Gastrocnemius medialis (tissue), 4 donors: Measurements from ENCODE around the gene IQGAP3. TPM values are rescaled to one million over a fixed set of nuclear protein-coding genes. Genes with fewer than 3 reads are reported as not detected.
"Not testable (repeated sequence)": the region's sequence is repeated elsewhere in the genome, so short reads cannot be mapped to it uniquely, and the experiment has no call there.

Experiments
- ATAC-seq, 2 donors: fragments of 150-250 bp; one replicate each; pipeline ENCODE4 v1.9.1; 2016
- DNase-seq, 2 donors: peaks; one replicate each; pipeline ENCODE4 v3.0.0-alpha.2; 2019
- H3K27ac ChIP-seq, 4 donors: fragments of 200-600 bp; sonication (generic); 1 replicate in 1 of 4; 2 replicates in 3 of 4; pipeline ENCODE4 v1.5.1; 2016 to 2018; ENCODE audit warnings: mild to moderate bottlenecking in 2 of 4, moderate library complexity in 1 of 4
- H3K27me3 ChIP-seq, 3 donors: fragments of 200-600 bp; sonication (generic) in 2 of 3; 1 replicate in 1 of 3; 2 replicates in 2 of 3; pipeline versions ENCODE4 v1.5.1 to v1.6.0; 2016 to 2019; ENCODE audit warnings: mild to moderate bottlenecking in 1 of 3, moderate library complexity in 1 of 3
- H3K36me3 ChIP-seq, 2 donors: fragments of 200-600 bp; sonication (generic) in 1 of 2; one replicate each; pipeline ENCODE4 v1.5.1; 2017 to 2018
- H3K4me1 ChIP-seq, 2 donors: fragments of 200-600 bp; sonication (generic) in 1 of 2; one replicate each; pipeline ENCODE4 v1.5.1; 2016 to 2017; ENCODE audit warnings: mild to moderate bottlenecking in 2 of 2
- H3K4me3 ChIP-seq, 4 donors: fragments of 200-600 bp; sonication (generic) in 3 of 4; 1 replicate in 1 of 4; 2 replicates in 3 of 4; pipeline ENCODE4 v1.5.1; 2016 to 2019; ENCODE audit warnings: mild to moderate bottlenecking in 2 of 4
- H3K9me3 ChIP-seq, 3 donors: fragments of 200-600 bp; sonication (generic) in 2 of 3; 1 replicate in 1 of 3; 2 replicates in 2 of 3; pipeline ENCODE4 v1.5.1; 2016 to 2019
- CTCF ChIP-seq, 5 experiments: fragments of 450-650 bp in 3 of 5; fragments of 200-600 bp in 2 of 5; sonication (generic) in 2 of 5; IDR thresholded peaks in 4 of 5; conservative IDR thresholded peaks in 1 of 5; 1 replicate in 4 of 5; 2 replicates in 1 of 5; pipeline ENCODE4 v1.5.1; 2016 to 2019; ENCODE audit warnings: antibody characterized with exemption in 5 of 5, mild to moderate bottlenecking in 3 of 5, moderate library complexity in 3 of 5
- POLR2A ChIP-seq, 2 donors: fragments of 450-650 bp; IDR thresholded peaks; one replicate each; pipeline ENCODE4 v1.6.1; 2017; ENCODE audit warnings: antibody characterized with exemption in 2 of 2, mild to moderate bottlenecking in 2 of 2, moderate library complexity in 2 of 2
- in situ Hi-C, 4 donors: fragments of 200-750 bp; cut with MboI; loops; one replicate each; pipeline versions ENCODE4 v1.15.0 to v1.8.0; 2017; ENCODE audit warnings: low sequenced_read_pairs in 4 of 4
- intact Hi-C: fragments of 100-400 bp; cut with DNase I; formaldehyde crosslinking; loops from one replicate; pipeline ENCODE4 v1.15.1; 2023; ENCODE audit warnings: low total_unique reads
- total RNA-seq, 4 donors: library from RNA; depleted of rRNA; stranded (reverse); fragments of >200 nt; gene quantifications; one replicate each; pipeline versions ENCODE4 v1.1.0 to v1.2.3, GENCODE V29; 2016

The IQGAP3 gene
- total RNA-seq, 4 donors from 2014 or later, result 0.20 to 0.55 TPM; not detected in 2

GRCh38 chr1:156616463-156616862, 44.1 kb upstream of the IQGAP3 start:
- Histone ChIP-seq H3K4me1 (peaks cover 0 to 7% of the 10 kb centered on the region in 2 donors), H3K27me3 (peaks cover 8 to 14% (median 10%) of the 10 kb centered on the region in 3 donors), H3K36me3 (no peaks in the 10 kb centered on the region), H3K4me3 (no peak overlapping the region), H3K27ac (peak overlapping the region in 3 of 4 donors; percentile 27 to 68 (median 58)), H3K9me3 (no peaks in the 10 kb centered on the region)
- intact Hi-C loops, result no loop called here
- in situ Hi-C loops, result loop anchor here in 1 of 4 donors (10.0 kb wide), 1 partner anchor 232 kb away; no protein-coding TSS in a partner anchor
- peak in 1 of 2 donors; percentile 13 for TF ChIP-seq POLR2A (IDR thresholded peaks at IDR 0.05)
- TF ChIP-seq CTCF (IDR thresholded peaks at IDR 0.05 in 4 of 5, conservative IDR thresholded peaks at IDR 0.05 in 1 of 5), result peak in 1 of 5 experiments; percentile 10
- ATAC-seq, result peak; percentile 52 to 64
- DNase-seq, result peak in 1 of 2 donors; percentile 22

DNA sequence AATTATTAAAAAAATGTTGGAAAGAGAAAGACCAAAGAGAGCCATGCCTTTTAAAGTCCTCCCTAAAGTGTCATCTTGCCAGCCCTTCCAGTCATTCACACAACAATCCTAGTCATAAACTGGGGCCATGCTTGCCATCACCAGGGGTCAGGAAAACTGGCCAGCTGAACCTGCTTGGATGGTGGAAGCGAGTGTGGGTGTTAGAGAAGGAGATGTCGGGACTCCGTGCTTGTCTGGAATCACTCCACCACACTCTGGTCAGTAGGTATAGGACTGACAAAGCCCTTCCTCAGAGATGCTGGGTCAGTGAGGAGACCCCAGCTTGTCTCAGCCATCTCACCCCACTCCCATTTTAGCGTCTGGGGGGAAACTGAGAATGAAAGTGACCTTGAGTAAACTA, 43.6 kb upstream of the IQGAP3 start:
- no peak for TF ChIP-seq POLR2A (IDR thresholded peaks at IDR 0.05)
- no peak for TF ChIP-seq CTCF (IDR thresholded peaks at IDR 0.05 in 4 of 5, conservative IDR thresholded peaks at IDR 0.05 in 1 of 5)
- Histone ChIP-seq H3K27ac (peak overlapping the region; percentile 45 to 66 (median 56)), H3K36me3 (no peaks in the 10 kb centered on the region), H3K4me1 (peaks cover 0 to 7% of the 10 kb centered on the region in 2 donors), H3K4me3 (no peak overlapping the region), H3K9me3 (no peaks in the 10 kb centered on the region), H3K27me3 (peaks cover 8 to 11% (median 10%) of the 10 kb centered on the region in 3 donors)
- DNase-seq (no peak), ATAC-seq (no peak)
- intact Hi-C loops (no loop called here), in situ Hi-C loops (loop anchor here in 1 of 4 donors (10.0 kb wide), 1 partner anchor 231 kb away; no protein-coding TSS in a partner anchor)

DNA sequence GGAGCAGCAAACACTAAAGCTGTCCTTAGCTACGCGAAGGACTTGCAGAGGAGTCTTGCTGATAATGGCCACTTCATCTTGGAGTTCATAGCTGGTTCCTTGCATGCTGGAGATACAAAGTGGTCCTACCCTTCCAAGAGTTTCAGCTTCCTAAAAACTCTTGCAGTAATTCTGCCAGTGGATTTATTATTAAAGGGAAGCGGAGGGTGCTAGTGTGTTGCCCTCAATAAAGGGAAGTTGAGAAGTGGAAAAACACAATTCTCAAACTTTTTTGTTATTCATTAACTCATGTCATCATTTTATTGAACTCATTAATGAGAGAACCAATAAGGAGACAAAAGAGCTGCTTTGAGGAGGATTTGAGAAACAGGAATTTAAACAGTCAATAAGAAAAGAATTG, 40.3 kb upstream of the IQGAP3 start:
- intact Hi-C loops, result no loop called here
- no peak overlapping the region for H3K27ac ChIP-seq
- ATAC-seq, result no peak
- in situ Hi-C loops, result loop anchor here in 1 of 4 donors (10.0 kb wide), 1 partner anchor 228 kb away; no protein-coding TSS in a partner anchor
- TF ChIP-seq POLR2A (IDR thresholded peaks at IDR 0.05), result no peak
- no peak overlapping the region for H3K4me3 ChIP-seq
- H3K9me3 ChIP-seq, result no peaks in the 10 kb centered on the region
- H3K36me3 ChIP-seq, result no peaks in the 10 kb centered on the region
- no peak for DNase-seq
- no peaks in the 10 kb centered on the region for H3K27me3 ChIP-seq
- peaks cover 0 to 7% of the 10 kb centered on the region in 2 donors for H3K4me1 ChIP-seq

DNA sequence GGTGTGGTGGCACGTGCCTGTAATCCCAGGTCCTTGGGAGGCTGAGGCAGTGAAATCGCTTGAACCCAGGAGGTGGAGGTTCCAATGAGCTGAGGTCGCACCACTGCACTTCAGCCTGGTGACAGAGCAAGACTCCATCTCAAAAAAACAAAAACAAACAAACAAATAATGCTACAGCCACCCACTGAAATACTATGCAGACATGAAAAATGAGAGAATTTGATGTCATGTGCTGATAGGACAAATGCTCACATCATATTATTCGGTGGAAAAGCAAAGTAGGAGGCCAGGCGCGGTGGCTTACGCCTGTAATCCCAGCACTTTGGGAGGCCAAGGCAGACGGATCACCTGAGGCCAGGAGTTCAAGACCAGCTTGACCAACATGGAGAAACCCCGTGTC, 37.7 kb upstream of the IQGAP3 start:
- DNase-seq, H3K9me3 ChIP-seq, ATAC-seq, H3K27me3 ChIP-seq, H3K4me3 ChIP-seq, intact Hi-C loops, H3K4me1 ChIP-seq, H3K27ac ChIP-seq, H3K36me3 ChIP-seq: not testable (repeated sequence)
- in situ Hi-C loops, result loop anchor here in 1 of 4 donors (10.0 kb wide), 1 partner anchor 225 kb away; no protein-coding TSS in a partner anchor

GRCh38 chr1:156608981-156609380, 36.6 kb upstream of the IQGAP3 start:
- DNase-seq (no peak), ATAC-seq (no peak)
- in situ Hi-C loops (loop anchor here in 3 of 4 donors (5.0 to 10.0 kb wide), 2 partner anchors 157 to 224 kb away; no protein-coding TSS in a partner anchor), intact Hi-C loops (loop anchor here (1.0 to 2.0 kb wide), 4 partner anchors 25 to 224 kb away; no protein-coding TSS in a partner anchor)
- Histone ChIP-seq H3K4me3 (no peak overlapping the region), H3K27ac (no peak overlapping the region), H3K4me1 (no peaks in the 10 kb centered on the region), H3K9me3 (no peaks in the 10 kb centered on the region), H3K36me3 (no peaks in the 10 kb centered on the region), H3K27me3 (no peaks in the 10 kb centered on the region)
- TF ChIP-seq POLR2A (IDR thresholded peaks at IDR 0.05) (no peak), CTCF (IDR thresholded peaks at IDR 0.05 in 4 of 5, conservative IDR thresholded peaks at IDR 0.05 in 1 of 5) (peak in 1 of 5 experiments; percentile 23)
